ENCODE measurements around the gene ACOT11.

Gene ACOT11

GRCh38 chr1:54564312-54565112, 16.5 kb downstream of the ACOT11 start:
- no peak for DNase-seq (ENCODE audit: low read depth in 2 of 2)

GRCh38 chr1:54565113-54565501, 17.1 kb downstream of the ACOT11 start:
- no peak for DNase-seq (ENCODE audit: low read depth in 2 of 2)

- no peak for DNase-seq (ENCODE audit: low read depth in 2 of 2)
These were observed 18.6 kb downstream of the ACOT11 start for GRCh38 chr1:54566438-54567141.

- no peak for DNase-seq (ENCODE audit: low read depth in 2 of 2)
These were observed 19.9 kb downstream of the ACOT11 start for GRCh38 chr1:54567961-54568360.

GRCh38 chr1:54569339-54569738, 21.3 kb downstream of the ACOT11 start:
- DNase-seq (ENCODE audit: low read depth in 2 of 2): no peak

- DNase-seq (ENCODE audit: low read depth in 2 of 2): no peak
These were observed 22.1 kb downstream of the ACOT11 start for GRCh38 chr1:54570161-54570560.

GRCh38 chr1:54571326-54571725, 23.3 kb downstream of the ACOT11 start:
- no peak for DNase-seq (ENCODE audit: low read depth in 2 of 2)

GRCh38 chr1:54571803-54572541, 23.9 kb downstream of the ACOT11 start:
- no peak for DNase-seq (ENCODE audit: low read depth in 2 of 2)

- DNase-seq (ENCODE audit: low read depth in 2 of 2): no peak
These were observed 24.5 kb downstream of the ACOT11 start for GRCh38 chr1:54572542-54572850.

- no peak for DNase-seq (ENCODE audit: low read depth in 2 of 2)
These were observed 26.2 kb downstream of the ACOT11 start for GRCh38 chr1:54574158-54574778.

- DNase-seq (ENCODE audit: low read depth in 2 of 2): no peak
These were observed 27.1 kb downstream of the ACOT11 start for GRCh38 chr1:54575161-54575560.

GRCh38 chr1:54575605-54576290, 27.7 kb downstream of the ACOT11 start:
- DNase-seq (ENCODE audit: low read depth in 2 of 2): no peak

- DNase-seq (ENCODE audit: low read depth in 2 of 2): no peak
These were observed 29.6 kb downstream of the ACOT11 start for GRCh38 chr1:54577612-54578011.

- DNase-seq (ENCODE audit: low read depth in 2 of 2): no peak
These were observed 31.3 kb downstream of the ACOT11 start for GRCh38 chr1:54579337-54579781.

GRCh38 chr1:54580856-54581550, 33.0 kb downstream of the ACOT11 start:
- no peak for DNase-seq (ENCODE audit: low read depth in 2 of 2)

- no peak for DNase-seq (ENCODE audit: low read depth in 2 of 2)
These were observed 33.6 kb downstream of the ACOT11 start for GRCh38 chr1:54581621-54582035.

- no peak for DNase-seq (ENCODE audit: low read depth in 2 of 2)
These were observed 34.7 kb downstream of the ACOT11 start for GRCh38 chr1:54582566-54583306.

GRCh38 chr1:54583307-54583686, 35.3 kb downstream of the ACOT11 start:
- no peak for DNase-seq (ENCODE audit: low read depth in 2 of 2)

- no peak for DNase-seq (ENCODE audit: low read depth in 2 of 2)
These were observed 35.8 kb downstream of the ACOT11 start for GRCh38 chr1:54583871-54584270.

- DNase-seq (ENCODE audit: low read depth in 2 of 2): no peak
These were observed 36.5 kb downstream of the ACOT11 start for GRCh38 chr1:54584575-54584974.
